Peyer's patch (tissue), 4 donors: ENCODE measurements around the gene CDK6.

ENCODE experiments used
- CTCF ChIP-seq, 6 experiments: fragments of 450-650 bp in 4 of 6; fragments of 200-600 bp in 2 of 6; sonication (generic) in 1 of 6; IDR thresholded peaks; one replicate each; pipeline ENCODE4 v1.5.1; 2017 to 2019; ENCODE audit warnings: antibody characterized with exemption in 6 of 6, mild to moderate bottlenecking in 3 of 6, moderate library complexity in 1 of 6
- POLR2A ChIP-seq, 2 donors: fragments of 450-650 bp; IDR thresholded peaks; one replicate each; pipeline ENCODE4 v1.5.1; 2017; ENCODE audit warnings: antibody characterized with exemption in 2 of 2, mild to moderate bottlenecking in 2 of 2, moderate library complexity in 2 of 2

- TF ChIP-seq POLR2A (IDR thresholded peaks at IDR 0.05) = no peak
- TF ChIP-seq CTCF (IDR thresholded peaks at IDR 0.05) = no peak
Observed at GRCh38 chr7:92783260-92784201, 52.8 kb downstream of the CDK6 start.
